ENCODE data around the gene GNAT1.

GNAT1 gene

DNA sequence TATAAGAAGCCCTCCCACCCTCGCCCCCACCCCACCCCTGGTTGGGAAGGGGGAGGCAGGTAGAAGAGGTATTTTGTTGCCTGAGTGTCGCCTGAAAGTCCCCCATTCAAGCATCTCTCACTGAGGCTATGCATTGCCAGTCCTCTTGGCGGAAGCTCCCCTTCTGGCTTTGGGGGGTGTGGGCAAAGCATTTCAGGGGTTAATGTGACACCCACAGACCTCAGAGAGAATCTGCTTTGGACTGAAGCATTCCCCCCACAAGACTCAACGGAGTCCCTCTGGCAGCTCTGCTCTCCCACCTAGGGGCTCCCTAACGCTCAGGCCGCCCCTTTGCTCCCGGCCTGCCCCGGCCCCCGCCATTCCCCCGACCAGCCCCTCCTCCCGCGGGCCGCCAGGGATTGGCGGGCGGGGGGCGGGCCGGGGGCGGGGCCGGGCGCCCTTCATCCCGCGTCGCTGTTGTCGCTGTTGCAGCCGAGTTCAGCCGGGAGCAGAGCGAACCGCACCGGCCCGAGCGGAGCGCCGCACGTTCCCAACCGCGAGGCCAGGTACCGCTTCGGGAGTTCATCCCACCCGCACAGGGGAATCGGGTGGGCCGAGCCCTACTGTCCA, 13.5 kb downstream of the GNAT1 start, which contains the start of gene SLC38A3:
SLC38A3 (plus strand) TSS at position 468 of the 609 bp plus-strand sequence. CDS start 8,929 bp downstream, outside the sequence.
- Histone ChIP-seq H3K79me2 (no peaks in the 10 kb centered on the region), H3K36me3 (ENCODE audit: control insufficient read depth, insufficient read depth, low read length) (no peaks in the 10 kb centered on the region), H3K9ac (no peak within 1 kb of the TSS), H3K4me3 (ENCODE audit: low read depth, low read length) (peak within 1 kb of the TSS; percentile 51), H3K27me3 (ENCODE audit: control insufficient read depth, insufficient read depth, low read length) (no peaks in the 10 kb centered on the region), H3K4me2 (ENCODE audit: low read length) (peak within 1 kb of the TSS; percentile 72), H3K9me3 (ENCODE audit: control insufficient read depth, low read length) (no peaks in the 10 kb centered on the region), H2AFZ (peak within 1 kb of the TSS; percentile 94), H3K27ac (no peak within 1 kb of the TSS), H3K4me1 (no peaks in the 10 kb centered on the region)
- no peak for TF ChIP-seq CTCF (IDR thresholded peaks at IDR 0.05)

DNA sequence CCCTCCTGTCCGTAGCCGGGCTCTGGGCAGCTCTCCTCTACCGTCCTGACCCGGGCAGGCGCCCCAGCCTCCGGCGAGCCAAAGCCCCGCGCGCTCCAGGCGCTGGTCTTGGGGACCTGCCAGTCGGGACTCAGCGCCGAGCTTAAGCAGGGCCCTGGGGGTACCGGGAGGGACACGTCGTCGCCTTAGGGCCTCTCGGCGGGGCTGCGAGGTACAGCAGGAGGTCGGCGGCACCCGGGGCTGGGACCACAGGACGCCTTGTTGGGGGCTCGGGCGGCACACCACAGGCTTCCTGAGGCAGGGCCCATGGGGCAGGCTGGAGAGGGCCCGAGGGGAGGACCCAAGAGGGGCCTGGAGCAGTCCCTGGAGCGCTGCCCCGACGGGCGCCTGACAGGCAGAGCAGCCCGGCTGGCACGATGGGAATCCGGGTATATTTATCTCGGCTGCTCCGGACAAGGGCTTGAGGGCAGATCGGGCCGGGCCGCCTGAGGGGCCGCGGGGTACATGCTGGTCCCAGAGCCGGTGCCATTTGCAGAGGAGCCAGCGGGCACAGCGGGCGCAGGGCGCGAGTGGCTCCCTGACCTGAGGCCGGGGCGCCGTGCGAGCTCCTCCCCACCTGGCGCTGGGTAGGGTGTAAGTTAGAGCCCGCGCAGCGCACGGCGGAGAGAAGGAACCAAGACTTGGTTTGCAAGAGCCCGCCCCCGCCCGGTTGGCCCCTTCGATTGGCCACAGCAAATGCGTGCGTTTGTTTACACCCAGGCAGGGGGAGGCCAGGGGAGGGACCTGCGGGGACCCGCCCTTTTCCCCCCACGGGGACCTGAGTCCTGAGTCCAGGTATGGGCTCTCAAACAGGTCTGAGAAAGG, 14.2 kb downstream of the GNAT1 start:
- H3K36me3 ChIP-seq (ENCODE audit: control insufficient read depth, insufficient read depth, low read length), result no peaks in the 10 kb centered on the region
- no peak for TF ChIP-seq CTCF (IDR thresholded peaks at IDR 0.05)
- H3K4me1 ChIP-seq, result no peaks in the 10 kb centered on the region
- peak overlapping the region; percentile 72 for H3K4me2 ChIP-seq (ENCODE audit: low read length)
- H3K9me3 ChIP-seq (ENCODE audit: control insufficient read depth, low read length), result no peaks in the 10 kb centered on the region
- H3K27me3 ChIP-seq (ENCODE audit: control insufficient read depth, insufficient read depth, low read length), result no peaks in the 10 kb centered on the region
- peak overlapping the region; percentile 51 for H3K4me3 ChIP-seq (ENCODE audit: low read depth, low read length)
- peak overlapping the region; percentile 94 for H2AFZ ChIP-seq
- no peak overlapping the region for H3K9ac ChIP-seq
- no peaks in the 10 kb centered on the region for H3K79me2 ChIP-seq
- no peak overlapping the region for H3K27ac ChIP-seq

- no peaks in the 10 kb centered on the region for H3K79me2 ChIP-seq
- no peak overlapping the region for H3K27ac ChIP-seq
- H3K4me3 ChIP-seq (ENCODE audit: low read depth, low read length), result no peak overlapping the region
- no peaks in the 10 kb centered on the region for H3K4me1 ChIP-seq
- H3K9me3 ChIP-seq (ENCODE audit: control insufficient read depth, low read length), result no peaks in the 10 kb centered on the region
- H2AFZ ChIP-seq, result no peak overlapping the region
- no peak overlapping the region for H3K4me2 ChIP-seq (ENCODE audit: low read length)
- no peaks in the 10 kb centered on the region for H3K36me3 ChIP-seq (ENCODE audit: control insufficient read depth, insufficient read depth, low read length)
- no peak overlapping the region for H3K9ac ChIP-seq
- H3K27me3 ChIP-seq (ENCODE audit: control insufficient read depth, insufficient read depth, low read length), result no peaks in the 10 kb centered on the region
- no peak for TF ChIP-seq CTCF (IDR thresholded peaks at IDR 0.05)
These were observed 16.1 kb downstream of the GNAT1 start for GRCh38 chr3:50207359-50208042.

GRCh38 chr3:50208677-50209344, 17.4 kb downstream of the GNAT1 start:
- Histone ChIP-seq H3K9ac (no peak overlapping the region), H3K4me3 (ENCODE audit: low read depth, low read length) (no peak overlapping the region), H3K4me1 (no peaks in the 10 kb centered on the region), H3K79me2 (no peaks in the 10 kb centered on the region), H2AFZ (no peak overlapping the region), H3K36me3 (ENCODE audit: control insufficient read depth, insufficient read depth, low read length) (no peaks in the 10 kb centered on the region), H3K27me3 (ENCODE audit: control insufficient read depth, insufficient read depth, low read length) (no peaks in the 10 kb centered on the region), H3K4me2 (ENCODE audit: low read length) (no peak overlapping the region), H3K27ac (no peak overlapping the region), H3K9me3 (ENCODE audit: control insufficient read depth, low read length) (no peaks in the 10 kb centered on the region)
- TF ChIP-seq CTCF (IDR thresholded peaks at IDR 0.05), result no peak

All from parathyroid adenoma (tissue), 2 donors.